PFSK-1 (cell line): ENCODE measurements around the gene PALLD.

ENCODE experiments used
- FOXP2 ChIP-seq: optimal IDR thresholded peaks from 2 replicates; pipeline ENCODE3; 2011; ENCODE audit warnings: borderline replicate concordance, control low read depth, inconsistent platforms; ENCODE audit not compliant: insufficient read depth; ENCODE audit errors: extremely low read length, extremely low read depth
- POLR2AphosphoS5 ChIP-seq: IDR thresholded peaks from 2 replicates; pipeline ENCODE4 v1.6.1; 2012; ENCODE audit warnings: low read depth, mild to moderate bottlenecking, control low read depth, low read length, moderate library complexity
- SIN3A ChIP-seq: IDR thresholded peaks from 2 replicates; pipeline ENCODE4 v1.6.1; 2012; ENCODE audit warnings: mild to moderate bottlenecking, low read length, moderate library complexity, borderline replicate concordance; ENCODE audit not compliant: insufficient read depth
- TAF1 ChIP-seq: IDR thresholded peaks from 2 replicates; pipeline ENCODE4 v1.6.1; 2012; ENCODE audit warnings: low read length, control low read depth, borderline replicate concordance; ENCODE audit not compliant: insufficient read depth
- TF ChIP-seq, protein P1 (sequence below), 2 experiments: IDR thresholded peaks; 2 replicates each; pipeline versions ENCODE4 v1.6.1 to v1.8.0; 2011 to 2012; ENCODE audit warnings: low read depth in 2 of 2, low read length in 2 of 2, control low read depth in 1 of 2, inconsistent platforms in 1 of 2, mild to moderate bottlenecking in 1 of 2, moderate library complexity in 1 of 2; ENCODE audit not compliant: insufficient read depth in 1 of 2

Gene PALLD

DNA sequence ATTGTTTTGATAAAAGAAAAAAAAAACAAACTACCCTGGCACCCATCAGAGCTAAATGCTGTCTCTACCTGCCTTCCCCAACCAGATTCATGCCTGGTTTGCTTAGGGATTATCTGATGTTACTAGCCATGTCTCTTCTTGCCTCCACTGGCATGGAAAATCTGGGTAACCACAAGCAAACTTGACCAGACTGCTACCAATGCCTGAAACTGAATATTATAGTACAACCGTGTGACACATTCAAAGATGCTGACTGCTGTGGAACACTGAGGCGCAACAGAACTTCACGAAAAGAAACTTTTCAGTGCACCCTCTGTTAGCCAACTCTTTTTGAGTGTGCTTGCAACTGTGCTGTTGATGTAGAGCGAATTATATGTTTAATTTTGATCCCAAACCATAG, 285.1 kb downstream of the PALLD start:
- TF ChIP-seq FOXP2 (no peak), TAF1 (no peak), SIN3A (no peak), POLR2AphosphoS5 (no peak)
- TF ChIP-seq, protein P1, sequence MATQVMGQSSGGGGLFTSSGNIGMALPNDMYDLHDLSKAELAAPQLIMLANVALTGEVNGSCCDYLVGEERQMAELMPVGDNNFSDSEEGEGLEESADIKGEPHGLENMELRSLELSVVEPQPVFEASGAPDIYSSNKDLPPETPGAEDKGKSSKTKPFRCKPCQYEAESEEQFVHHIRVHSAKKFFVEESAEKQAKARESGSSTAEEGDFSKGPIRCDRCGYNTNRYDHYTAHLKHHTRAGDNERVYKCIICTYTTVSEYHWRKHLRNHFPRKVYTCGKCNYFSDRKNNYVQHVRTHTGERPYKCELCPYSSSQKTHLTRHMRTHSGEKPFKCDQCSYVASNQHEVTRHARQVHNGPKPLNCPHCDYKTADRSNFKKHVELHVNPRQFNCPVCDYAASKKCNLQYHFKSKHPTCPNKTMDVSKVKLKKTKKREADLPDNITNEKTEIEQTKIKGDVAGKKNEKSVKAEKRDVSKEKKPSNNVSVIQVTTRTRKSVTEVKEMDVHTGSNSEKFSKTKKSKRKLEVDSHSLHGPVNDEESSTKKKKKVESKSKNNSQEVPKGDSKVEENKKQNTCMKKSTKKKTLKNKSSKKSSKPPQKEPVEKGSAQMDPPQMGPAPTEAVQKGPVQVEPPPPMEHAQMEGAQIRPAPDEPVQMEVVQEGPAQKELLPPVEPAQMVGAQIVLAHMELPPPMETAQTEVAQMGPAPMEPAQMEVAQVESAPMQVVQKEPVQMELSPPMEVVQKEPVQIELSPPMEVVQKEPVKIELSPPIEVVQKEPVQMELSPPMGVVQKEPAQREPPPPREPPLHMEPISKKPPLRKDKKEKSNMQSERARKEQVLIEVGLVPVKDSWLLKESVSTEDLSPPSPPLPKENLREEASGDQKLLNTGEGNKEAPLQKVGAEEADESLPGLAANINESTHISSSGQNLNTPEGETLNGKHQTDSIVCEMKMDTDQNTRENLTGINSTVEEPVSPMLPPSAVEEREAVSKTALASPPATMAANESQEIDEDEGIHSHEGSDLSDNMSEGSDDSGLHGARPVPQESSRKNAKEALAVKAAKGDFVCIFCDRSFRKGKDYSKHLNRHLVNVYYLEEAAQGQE (IDR thresholded peaks at IDR 0.05; ENCODE audit: insufficient read depth in 1 of 2, low read depth in 2 of 2, low read length in 2 of 2) = no peak

DNA sequence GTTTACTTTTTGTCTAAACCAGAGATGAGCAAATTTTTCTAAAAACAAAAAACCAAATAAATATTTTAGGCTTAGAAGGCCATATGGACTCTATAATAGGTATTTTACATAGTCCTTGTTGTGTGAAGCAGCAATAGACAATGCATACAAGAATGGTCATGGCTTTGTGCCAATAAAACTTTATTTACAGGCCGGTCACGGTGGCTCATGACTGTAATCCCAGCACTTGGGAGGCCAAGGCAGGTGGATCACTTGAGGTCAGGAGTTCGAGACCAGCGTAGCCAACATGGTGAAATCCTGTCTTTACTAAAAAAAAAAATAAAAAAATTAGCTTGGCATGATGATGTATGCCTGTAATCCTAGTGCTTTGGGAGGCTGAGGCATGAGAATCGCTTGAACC, 285.6 kb downstream of the PALLD start:
- TF ChIP-seq SIN3A (no peak), TAF1 (no peak), POLR2AphosphoS5 (no peak), FOXP2 (no peak)
- TF ChIP-seq, protein P1 (IDR thresholded peaks at IDR 0.05; ENCODE audit: insufficient read depth in 1 of 2, low read depth in 2 of 2, low read length in 2 of 2) = no peak

DNA sequence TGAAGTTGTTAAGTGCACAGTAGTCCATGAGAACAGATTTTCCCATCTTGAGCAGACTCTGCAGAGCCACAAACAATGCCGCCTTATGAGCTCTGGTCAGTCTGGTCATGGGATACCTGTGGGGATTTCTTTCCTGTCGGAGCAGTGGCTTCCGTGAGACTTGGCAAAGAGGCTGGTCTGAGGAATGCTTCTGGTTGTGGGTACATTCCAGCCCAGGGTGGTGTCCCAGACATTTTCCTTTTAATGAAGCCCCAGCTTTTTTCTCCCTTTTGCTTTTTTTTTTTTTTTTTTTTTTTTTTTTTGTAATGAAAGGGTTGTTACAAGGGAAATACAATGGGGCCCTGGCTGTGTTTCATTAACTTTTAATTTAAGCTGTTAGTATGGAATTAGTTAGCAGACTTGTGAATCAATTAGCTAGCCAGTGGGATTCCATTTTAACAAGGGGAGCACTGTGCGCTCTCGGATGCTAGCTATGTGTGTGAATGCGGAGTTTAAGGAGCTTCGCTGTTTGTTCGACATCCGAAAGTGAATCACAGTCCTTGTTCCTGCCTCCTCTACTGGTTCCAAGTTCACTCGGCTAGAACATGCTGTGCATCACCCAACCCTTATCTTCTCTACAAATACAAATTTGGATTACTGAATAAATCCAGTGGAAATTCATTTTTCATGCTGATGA, 288.1 kb downstream of the PALLD start:
- TF ChIP-seq SIN3A (no peak), POLR2AphosphoS5 (no peak), FOXP2 (no peak), TAF1 (no peak)
- TF ChIP-seq, protein P1 (IDR thresholded peaks at IDR 0.05; ENCODE audit: insufficient read depth in 1 of 2, low read depth in 2 of 2, low read length in 2 of 2) = no peak

DNA sequence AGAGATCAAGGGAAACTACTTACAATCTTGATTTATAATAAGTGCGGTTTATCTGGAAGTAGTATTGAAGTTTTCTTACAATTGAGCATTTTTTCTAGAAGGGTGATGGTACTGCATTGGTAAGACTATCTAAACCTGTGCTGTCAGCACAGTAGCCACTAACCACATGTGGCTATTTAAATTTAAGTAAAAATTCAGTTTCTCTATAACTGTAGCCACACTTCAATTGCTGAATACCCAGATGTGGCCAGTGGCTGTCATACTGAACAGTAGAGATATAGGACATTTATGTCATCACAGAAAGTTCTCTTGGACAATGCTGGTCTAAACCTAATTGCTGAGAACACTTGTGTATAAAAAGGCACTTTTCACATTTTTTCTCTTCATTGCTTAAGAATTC, 290.5 kb downstream of the PALLD start:
- TF ChIP-seq POLR2AphosphoS5 (no peak), TAF1 (no peak)

DNA sequence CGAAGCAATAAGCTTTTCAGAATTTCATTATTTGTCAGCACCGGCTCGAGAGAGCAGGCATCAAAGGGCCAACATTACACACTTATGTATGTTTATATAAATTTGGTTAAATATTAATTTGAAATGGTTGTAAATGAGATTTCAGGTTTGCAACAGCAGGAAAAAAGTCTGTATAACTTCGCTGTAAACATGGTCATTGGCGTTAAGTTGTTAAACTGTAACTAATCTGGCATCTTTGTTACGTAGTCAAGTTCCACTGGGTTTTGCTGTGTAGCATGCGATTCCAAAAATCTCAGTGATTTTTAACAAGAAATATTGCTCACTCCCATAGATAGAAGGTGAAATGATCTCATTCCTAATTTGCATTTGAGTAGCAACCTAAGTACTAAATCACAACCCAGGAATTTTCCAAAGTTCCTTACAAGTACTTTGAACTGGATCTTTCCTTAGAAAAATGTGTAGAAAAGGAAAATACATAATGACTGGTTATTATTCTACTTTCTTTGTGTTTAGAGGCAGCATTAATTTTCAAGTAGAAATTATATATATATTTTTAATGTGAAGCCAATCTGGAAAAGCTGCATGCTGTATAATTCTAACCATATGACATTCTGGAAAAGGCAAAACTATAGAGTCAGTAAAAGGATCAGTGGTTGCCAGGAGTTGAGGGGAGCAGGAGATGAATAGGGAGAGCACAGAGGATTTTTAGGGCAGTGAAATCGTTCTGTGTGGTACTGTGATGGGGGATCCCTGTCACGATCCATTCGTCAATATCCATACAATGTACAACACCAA, 291.1 kb downstream of the PALLD start:
- TF ChIP-seq TAF1 = no peak
- TF ChIP-seq, protein P1 (IDR thresholded peaks at IDR 0.05; ENCODE audit: insufficient read depth in 1 of 2, low read depth in 2 of 2, low read length in 2 of 2) = no peak
- no peak for TF ChIP-seq FOXP2
- TF ChIP-seq POLR2AphosphoS5 = no peak
- TF ChIP-seq SIN3A = no peak
